HG02759 (cell line): ENCODE measurements around the gene PRSS16.

Source experiments
- ATAC-seq: cut with Tn5 transposase; IDR thresholded peaks from one replicate; pipeline ENCODE4 v1.9.1; 2021; ENCODE audit warnings: mild to moderate bottlenecking, moderate library complexity; ENCODE audit not compliant: unreplicated experiment

Gene PRSS16

DNA sequence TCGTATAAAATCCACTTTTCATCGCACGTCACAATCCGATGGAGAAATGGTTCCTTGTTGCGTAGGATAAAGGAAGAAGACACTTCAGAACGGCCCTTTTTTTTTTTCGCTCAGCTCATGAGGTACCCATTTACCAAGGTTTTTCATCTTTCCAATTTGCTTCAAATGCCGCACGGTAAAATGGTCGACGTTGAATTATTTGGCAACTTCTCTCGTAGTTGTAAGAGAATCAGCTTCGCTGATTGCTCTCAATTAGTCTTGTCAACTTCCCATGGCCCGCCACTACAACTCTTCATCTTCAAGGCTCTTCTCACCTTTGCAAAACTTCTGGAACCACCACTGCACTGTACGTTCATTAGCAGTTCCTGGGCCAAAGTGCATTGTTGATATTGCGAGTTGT is 35.8 kb downstream of the PRSS16 start:
- ATAC-seq: no peak

DNA sequence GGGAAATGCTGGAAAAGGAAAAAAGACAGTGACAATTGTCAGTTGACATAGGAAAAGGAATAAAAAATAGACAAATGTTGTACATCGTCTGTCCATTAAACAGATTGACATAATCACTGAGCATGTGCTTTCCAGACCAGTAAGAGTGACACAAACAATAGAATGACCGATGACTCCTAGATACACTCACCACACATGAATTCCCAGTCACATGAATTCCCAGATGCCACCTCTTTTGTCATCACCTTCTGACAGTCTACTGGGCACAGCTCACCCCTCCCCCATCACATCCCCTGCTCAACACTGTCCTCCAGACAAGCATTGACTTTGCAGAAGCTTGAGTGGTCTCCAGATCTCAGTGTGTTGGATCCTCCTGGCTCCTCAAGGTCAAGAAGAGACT is 38.6 kb downstream of the PRSS16 start:
- no peak for ATAC-seq

DNA sequence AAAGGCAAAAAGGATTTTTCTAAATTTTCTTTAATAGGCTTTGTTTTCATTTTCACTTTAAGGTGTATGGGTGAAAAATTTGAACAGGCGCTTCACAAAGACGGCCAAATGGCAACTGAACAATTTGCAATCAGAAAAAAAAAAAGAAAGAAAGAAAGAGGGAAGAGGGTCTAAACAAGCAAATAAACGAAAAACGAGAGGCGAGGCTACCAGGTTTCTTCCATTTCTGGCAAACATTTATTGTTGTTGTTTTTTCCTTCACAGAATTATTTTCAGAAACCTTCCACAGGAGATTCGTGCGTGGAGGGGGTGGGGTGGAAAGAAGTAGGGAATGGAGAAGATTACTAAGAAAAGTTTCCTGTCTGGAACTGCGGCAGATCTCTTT is 40.2 kb downstream of the PRSS16 start:
- no peak for ATAC-seq

DNA sequence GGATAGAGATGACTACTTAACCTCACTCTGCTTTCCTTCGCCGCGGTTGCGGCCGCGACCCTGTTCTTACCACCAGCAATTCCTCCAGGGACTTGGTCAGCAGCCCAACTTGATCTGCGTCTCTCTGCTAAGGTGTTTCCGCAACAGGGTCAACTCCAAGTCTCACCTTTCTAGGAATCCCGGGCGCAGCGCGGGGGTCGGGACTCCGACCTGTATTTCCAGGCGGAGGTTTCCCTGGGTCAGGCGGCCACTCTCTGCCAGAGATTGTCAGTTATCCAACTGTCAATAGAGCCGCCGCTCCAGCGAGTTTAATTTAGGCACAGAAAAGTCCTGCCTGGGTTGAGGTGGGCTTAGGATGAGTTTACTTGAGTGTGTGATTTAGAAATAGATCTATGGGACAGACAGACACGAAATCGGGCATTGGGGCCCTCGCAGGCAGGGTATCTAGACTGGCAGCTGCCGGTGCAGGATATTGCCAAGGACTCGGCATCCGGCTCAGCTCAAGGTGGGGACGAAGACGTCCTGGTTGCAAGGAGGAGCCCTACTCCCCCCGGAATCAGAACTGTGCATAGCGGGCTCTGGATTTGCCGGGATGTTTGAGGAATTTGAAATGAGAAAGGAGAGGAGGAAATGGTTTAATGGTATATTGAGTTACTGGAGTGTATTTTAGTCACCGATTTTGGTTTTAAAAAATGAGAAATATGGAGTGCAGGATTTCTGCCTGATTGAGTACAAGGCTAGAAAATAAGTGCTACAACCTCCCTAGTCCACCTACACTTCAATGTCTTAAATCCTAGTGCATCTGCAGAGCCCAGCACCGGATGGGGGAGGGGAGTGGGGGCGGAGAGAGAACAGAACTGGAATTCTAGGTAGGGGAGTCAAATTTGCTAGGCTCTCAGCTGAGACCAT is 40.9 kb downstream of the PRSS16 start:
- ATAC-seq: no peak

DNA sequence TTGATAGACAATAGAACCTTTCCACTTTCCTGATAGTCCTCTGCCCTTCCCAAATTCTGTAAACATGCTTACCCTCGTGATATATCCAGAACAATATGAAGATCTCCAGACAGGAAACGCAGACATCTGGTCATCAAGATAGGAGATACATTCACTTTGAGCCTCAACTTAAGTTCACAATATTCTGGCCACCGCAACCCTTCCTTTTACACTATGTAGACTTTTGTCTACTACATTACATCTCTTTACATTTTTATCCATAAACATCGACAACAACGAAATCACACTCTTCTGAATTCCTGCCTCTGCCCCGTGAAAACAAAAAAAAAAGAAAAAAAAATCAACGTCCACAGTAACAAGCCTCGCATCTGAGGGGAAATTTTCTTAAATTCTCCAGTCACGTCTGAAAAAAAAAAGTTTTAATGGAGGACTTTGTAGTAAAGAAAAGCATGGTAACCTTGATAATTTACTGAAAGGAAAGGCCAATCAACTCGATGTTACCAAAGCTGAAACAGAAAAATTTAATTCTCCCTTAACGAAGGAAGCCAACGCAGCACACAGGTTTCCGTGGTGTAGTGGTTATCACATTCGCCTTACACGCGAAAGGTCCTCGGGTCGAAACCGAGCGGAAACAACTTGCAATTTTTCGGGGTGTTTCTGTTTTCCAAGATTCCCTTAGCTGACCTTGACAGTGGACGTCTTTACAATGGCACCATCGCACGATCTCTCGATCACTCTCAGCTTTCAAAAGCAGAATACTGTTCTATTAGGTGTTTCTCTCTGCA is 42.8 kb downstream of the PRSS16 start:
- ATAC-seq: no peak

DNA sequence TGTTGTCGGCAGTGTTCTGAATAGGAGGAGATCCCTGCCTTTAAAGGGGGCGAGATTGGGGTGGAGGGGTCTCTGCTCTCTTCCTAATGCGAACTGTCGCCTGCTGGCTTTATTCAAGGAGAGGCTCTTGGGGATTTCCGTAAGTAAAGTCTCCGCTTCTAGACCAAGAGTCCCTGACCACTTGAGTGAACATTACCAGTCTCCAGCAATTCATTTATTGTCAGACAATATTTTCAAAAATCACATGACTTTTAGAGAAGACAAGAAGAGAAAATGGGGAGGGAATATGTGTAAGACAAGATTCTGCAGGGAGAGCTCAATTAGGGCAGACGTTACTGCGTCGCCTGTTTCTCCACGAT is 43.3 kb downstream of the PRSS16 start:
- ATAC-seq: no peak

DNA sequence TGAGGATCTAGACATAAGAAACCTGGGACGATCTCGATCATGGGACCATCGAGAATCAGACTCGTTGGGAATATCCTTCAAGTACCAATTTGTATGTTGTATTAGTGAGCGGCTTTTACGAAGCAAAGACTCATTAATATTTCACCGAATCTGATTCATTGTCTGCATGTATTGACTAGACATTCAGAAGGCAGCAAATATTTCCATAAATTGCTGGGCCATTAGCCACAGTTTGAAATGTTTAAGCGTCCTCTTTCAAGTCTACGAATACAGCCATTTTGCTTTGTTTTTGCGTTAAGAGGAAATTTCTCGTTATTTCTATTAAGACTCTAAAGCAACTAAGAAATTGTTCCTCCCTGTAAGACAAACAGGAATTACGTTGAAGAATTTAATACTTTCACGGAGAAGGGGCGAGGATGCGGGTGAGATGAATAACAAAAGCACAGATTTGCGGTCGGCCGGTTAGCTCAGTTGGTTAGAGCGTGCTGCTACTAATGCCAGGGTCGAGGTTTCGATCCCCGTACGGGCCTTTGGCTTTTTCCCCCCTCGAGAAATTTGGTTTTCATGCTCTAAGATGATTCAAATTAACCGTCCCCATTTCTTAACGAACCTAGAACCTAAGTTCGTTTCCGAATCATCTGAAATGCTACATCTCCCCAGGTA is 46.1 kb downstream of the PRSS16 start:
- ATAC-seq: no peak

DNA sequence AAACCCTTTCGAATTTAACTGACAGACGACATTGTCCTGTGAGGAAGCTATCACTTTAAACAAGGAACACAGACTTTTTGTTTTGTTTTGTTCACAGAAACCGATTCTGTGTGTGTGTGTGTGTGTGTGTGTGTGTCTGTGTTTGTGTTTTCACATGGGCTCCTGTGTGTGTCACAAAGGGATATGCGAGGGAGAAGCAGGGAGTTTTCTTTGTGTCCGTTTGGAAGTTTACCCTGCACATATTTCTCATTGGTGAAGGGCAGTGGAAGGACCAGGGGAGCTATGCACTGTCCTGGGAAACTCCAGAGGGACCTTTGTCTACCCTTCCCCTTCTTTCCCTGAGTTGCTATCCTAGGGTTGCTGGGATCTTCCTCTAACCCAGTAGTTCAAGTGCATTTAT is 46.9 kb downstream of the PRSS16 start:
- ATAC-seq: no peak

DNA sequence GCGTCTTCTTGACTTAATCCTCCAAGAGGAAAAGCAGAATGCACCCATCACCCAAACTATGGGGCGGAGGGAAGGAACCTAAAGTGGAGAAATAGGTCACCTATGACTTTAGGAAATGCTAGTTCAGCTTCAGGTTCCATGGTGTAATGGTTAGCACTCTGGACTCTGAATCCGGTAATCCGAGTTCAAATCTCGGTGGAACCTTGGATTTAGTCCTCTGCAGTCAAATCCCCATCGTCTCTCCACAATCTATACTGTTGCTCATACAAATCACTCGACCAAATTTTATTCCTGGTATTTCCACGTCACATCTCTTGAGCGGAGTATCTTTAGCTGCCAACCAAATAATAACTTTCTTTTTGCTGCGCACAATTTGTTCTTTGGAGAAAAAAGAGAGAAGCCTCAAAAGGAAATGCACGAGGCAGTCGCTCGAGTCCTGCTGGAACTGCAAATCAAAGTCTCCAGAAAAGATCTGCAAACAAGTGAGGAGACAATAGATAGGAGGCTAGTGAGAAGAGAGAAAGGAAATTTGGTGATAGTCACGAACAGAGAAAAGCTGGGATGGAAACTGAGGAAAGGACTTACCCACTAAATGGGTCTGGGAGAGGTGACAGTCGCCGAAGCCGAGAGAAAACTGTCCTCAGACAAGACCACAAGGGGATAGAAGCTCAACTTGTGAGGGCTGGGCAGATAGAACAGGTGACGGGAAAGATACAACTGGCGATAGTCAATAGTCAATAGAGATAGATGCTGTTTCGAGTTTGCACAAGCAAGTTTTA is 48.0 kb downstream of the PRSS16 start:
- ATAC-seq: no peak

DNA sequence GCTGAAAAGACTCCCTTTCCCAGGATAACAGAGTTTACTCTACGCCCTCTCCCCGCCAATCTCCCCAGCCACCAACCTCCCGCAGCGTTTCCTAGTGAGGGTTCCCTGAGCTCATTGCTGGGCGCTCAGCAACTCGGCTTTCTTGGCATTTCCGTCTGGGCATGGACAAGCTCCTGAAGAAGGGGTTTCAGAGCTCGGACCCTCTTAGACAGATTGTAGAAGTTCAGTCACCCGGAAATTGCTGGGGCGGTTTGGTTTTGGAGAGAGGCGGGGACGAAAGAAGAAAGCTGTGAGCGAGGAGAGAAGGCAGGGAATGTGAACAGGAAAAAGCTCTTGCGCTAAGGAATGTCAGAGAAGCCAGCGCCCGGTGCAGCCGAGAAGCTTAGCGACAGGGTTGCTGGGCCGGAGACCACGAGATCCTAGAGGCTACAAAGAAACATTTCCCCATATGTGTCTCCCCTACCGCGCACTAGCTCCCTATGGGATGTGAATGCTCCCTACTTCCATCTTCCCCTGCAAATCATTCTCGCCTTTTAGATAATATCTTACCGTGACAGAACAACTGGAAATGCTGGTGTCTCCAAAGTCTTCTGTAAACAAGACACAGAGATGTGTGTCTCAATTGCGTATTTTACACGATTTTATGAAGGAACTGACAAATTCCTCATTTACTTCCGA is 48.7 kb downstream of the PRSS16 start:
- ATAC-seq: no peak

DNA sequence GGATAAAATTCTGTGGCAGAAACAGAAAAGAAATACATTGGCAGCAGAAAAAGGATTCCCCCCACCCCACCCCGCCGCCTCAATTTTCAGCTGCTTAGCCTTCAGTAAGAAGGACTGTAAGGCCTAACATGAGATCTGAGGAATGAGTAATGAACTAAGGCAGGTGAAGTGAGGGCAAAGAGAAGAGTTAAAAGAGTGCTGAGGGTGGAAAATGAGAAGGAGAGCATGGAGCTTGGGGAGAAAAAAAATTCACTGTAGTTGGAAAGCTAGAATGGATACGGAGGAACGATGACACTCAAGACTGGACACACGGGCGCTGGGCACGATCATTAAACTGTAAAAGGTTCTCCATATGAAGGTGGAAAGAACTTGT is 50.0 kb downstream of the PRSS16 start:
- no peak for ATAC-seq

DNA sequence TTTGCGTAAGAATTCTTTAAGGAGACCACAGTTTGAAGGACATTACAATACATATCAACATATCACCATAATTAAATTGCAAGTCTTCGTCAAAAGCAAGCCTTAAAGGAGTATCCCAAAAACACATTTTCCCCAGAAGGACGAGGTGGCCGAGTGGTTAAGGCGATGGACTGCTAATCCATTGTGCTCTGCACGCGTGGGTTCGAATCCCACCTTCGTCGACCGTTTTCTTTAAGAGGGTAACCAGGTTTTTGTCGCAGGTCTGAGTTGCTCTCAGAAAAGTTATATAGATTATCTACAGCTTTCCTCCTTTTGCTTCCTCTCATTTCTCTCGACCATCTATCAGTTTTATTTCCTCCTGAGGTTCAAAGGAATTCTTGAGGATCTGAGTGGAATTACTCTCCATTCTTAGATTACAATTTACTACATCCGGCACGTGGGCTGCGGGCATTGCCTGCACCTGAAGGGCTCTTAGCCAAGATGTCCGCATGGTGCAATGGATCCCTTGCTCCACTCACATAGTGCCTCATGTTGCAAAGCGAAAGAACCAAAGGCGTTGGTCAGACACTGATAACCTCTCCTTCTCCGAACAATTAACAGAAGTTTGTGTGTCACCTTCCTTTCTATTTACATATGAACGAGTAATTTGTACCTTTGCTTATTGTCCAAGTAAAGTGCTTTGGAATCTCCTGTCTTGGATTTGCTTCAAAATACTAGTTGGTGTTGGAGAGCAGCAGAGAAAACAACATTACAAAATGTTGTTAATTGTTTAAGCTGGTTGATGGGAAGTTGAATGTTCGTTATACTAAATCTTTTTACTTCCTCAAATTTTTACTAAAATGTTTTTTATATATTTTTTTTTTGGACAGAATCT is 50.6 kb downstream of the PRSS16 start:
- ATAC-seq: no peak

DNA sequence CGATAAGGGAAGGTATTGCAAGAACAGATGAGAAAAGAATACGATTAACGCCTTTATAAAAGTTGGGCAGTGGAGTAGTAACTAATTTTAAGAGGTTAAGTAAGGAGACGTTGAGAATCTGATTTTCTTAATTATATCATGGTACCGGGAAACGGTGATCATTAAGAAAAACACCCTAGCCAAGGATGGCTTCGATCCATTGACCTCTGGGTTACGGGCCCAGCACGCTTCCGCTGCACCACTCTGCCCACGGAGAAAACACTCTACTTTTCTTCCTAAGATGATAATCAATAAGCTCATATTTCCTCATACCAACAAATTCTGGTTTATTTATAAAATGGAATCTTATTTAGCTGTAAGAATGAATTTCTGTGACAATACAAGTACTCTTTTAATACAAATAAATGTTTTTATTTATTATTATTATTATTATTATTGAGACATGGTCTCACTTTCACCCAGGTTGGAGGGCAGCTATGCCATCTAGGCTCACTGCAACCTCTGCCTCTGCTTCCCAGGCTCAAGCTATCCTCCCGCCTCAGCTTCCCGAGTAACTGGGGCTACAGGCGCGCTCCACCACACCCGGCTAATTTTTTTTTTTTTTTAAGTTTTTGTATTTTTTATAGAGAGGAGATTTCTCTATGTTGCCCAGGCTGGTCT is 56.2 kb downstream of the PRSS16 start:
- no peak for ATAC-seq
